ENCODE measurements around the gene PARP16. TPM values are rescaled to one million over a fixed set of nuclear protein-coding genes. Genes with fewer than 3 reads are reported as not detected.

Gene PARP16
- total RNA-seq, 1 experiment from 2014 or later, result 9.7 TPM

DNA sequence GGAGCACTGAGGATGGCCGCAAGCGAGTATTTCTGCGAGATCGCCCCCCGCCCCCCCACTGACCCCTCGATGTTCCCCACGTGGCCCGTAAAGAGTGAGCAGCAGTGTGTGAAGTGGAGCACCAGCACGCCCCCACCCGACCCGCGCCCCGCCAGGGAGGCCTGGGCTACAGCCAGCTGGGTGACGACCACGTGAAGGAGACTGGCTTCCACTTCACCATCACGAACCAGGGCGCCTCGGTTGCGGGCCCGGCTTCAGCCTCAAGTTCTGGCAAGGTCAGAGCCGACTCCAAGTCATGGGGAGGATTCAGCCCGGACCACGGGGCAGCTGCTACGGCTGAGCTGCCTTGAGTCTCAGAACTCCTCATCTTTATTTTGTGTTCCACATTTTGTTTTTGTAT is 15.4 kb upstream of the PARP16 start:
- intact Hi-C loops (cut with micrococcal nuclease), result no loop called here
- POLR2A ChIA-PET, result no interaction called here
- no peak for ATAC-seq

More for the DNA sequence above, 15.4 kb upstream of the PARP16 start:
- H3K4me1 ChIP-seq (ENCODE audit: control insufficient read depth in 1 of 2, insufficient read depth in 2 of 2, low read length in 2 of 2), result peaks cover 25 to 36% of the 10 kb centered on the region in 2 experiments
- H3K4me2 ChIP-seq (ENCODE audit: low read length), result no peak overlapping the region
- no peaks in the 10 kb centered on the region for H3K27me3 ChIP-seq (ENCODE audit: insufficient read depth, low read length)
- H4K20me1 ChIP-seq (ENCODE audit: insufficient read depth), result no peaks in the 10 kb centered on the region
- H3K36me3 ChIP-seq (ENCODE audit: control insufficient read depth in 1 of 2, insufficient read depth in 2 of 2, low read length in 2 of 2), result no peaks in the 10 kb centered on the region
- BruUV-seq (replicated peaks), result no TSS peak
- DNase-seq (ENCODE audit: low read depth, low spot score), result no peak
- no peak for TF ChIP-seq SP1 (IDR thresholded peaks at IDR 0.05; ENCODE audit: low read depth)
- TF ChIP-seq, protein P1, sequence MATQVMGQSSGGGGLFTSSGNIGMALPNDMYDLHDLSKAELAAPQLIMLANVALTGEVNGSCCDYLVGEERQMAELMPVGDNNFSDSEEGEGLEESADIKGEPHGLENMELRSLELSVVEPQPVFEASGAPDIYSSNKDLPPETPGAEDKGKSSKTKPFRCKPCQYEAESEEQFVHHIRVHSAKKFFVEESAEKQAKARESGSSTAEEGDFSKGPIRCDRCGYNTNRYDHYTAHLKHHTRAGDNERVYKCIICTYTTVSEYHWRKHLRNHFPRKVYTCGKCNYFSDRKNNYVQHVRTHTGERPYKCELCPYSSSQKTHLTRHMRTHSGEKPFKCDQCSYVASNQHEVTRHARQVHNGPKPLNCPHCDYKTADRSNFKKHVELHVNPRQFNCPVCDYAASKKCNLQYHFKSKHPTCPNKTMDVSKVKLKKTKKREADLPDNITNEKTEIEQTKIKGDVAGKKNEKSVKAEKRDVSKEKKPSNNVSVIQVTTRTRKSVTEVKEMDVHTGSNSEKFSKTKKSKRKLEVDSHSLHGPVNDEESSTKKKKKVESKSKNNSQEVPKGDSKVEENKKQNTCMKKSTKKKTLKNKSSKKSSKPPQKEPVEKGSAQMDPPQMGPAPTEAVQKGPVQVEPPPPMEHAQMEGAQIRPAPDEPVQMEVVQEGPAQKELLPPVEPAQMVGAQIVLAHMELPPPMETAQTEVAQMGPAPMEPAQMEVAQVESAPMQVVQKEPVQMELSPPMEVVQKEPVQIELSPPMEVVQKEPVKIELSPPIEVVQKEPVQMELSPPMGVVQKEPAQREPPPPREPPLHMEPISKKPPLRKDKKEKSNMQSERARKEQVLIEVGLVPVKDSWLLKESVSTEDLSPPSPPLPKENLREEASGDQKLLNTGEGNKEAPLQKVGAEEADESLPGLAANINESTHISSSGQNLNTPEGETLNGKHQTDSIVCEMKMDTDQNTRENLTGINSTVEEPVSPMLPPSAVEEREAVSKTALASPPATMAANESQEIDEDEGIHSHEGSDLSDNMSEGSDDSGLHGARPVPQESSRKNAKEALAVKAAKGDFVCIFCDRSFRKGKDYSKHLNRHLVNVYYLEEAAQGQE (IDR thresholded peaks at IDR 0.05; ENCODE audit: low read depth), result no peak
- TF ChIP-seq, protein P2, sequence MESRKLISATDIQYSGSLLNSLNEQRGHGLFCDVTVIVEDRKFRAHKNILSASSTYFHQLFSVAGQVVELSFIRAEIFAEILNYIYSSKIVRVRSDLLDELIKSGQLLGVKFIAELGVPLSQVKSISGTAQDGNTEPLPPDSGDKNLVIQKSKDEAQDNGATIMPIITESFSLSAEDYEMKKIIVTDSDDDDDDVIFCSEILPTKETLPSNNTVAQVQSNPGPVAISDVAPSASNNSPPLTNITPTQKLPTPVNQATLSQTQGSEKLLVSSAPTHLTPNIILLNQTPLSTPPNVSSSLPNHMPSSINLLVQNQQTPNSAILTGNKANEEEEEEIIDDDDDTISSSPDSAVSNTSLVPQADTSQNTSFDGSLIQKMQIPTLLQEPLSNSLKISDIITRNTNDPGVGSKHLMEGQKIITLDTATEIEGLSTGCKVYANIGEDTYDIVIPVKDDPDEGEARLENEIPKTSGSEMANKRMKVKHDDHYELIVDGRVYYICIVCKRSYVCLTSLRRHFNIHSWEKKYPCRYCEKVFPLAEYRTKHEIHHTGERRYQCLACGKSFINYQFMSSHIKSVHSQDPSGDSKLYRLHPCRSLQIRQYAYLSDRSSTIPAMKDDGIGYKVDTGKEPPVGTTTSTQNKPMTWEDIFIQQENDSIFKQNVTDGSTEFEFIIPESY (IDR thresholded peaks at IDR 0.05; ENCODE audit: extremely low read depth, insufficient replicate concordance, low read length), result no peak
- TF ChIP-seq YY1 (IDR thresholded peaks at IDR 0.05; ENCODE audit: extremely low read depth, insufficient replicate concordance, low read depth, low read length), result no peak
- no peak for TF ChIP-seq FOSL1 (IDR thresholded peaks at IDR 0.05; ENCODE audit: low read depth)
- no peak for TF ChIP-seq CEBPB (IDR thresholded peaks at IDR 0.05; ENCODE audit: low read depth)
- no peak for TF ChIP-seq CTCF (IDR thresholded peaks at IDR 0.05 in 2 of 3, conservative IDR thresholded peaks at IDR 0.05 in 1 of 3; ENCODE audit: borderline replicate concordance in 1 of 3, insufficient read depth in 1 of 3, low read depth in 2 of 3, low read length in 2 of 3)
- no peaks in the 10 kb centered on the region for H3K9me2 ChIP-seq (ENCODE audit: insufficient read depth)
- H3K4me3 ChIP-seq (replicated peaks in 1 of 2; ENCODE audit: low read depth in 1 of 2, low read length in 2 of 2), result no peak overlapping the region
- CTCF ChIA-PET, result no interaction called here
- H3K9ac ChIP-seq (ENCODE audit: low read length), result no peak overlapping the region
- RAD21 ChIA-PET (ENCODE audit: low non-redundant PET in 1 of 2, low total read pairs in 2 of 2, uncharacterized antibody in 2 of 2, unreplicated experiment in 2 of 2), result no interaction called here
- no peak overlapping the region for H3K27ac ChIP-seq (ENCODE audit: low read depth, low read length)
- H3K9me3 ChIP-seq (ENCODE audit: control insufficient read depth in 1 of 2, insufficient read depth in 1 of 2, low read depth in 1 of 2, low read length in 2 of 2), result no peaks in the 10 kb centered on the region
- no peak overlapping the region for H2AFZ ChIP-seq (ENCODE audit: low read depth, low read length, poor library complexity, severe bottlenecking)
- no peaks in the 10 kb centered on the region for H3K79me2 ChIP-seq (ENCODE audit: insufficient read depth, low read length)

Data from HCT116 (cell line).